GM12892 (cell line): ENCODE measurements around the gene RNF32.

Experiments used
- DNase-seq: peaks from one replicate; pipeline ENCODE4 v3.0.0; 2011; ENCODE audit not compliant: insufficient read length
- FAIRE-seq: peaks from 2 replicates; lab custom pipeline; 2011; peaks lifted over from hg19 to GRCh38; lab: Jason Lieb, UNC
- POLR2A ChIP-seq: IDR thresholded peaks from 2 replicates; pipeline ENCODE4 v1.6.1; 2011; ENCODE audit warnings: low read depth, low read length, control low read depth
- POLR2AphosphoS5 ChIP-seq: IDR thresholded peaks from 2 replicates; pipeline ENCODE4 v1.6.1; 2011; ENCODE audit warnings: low read depth, low read length, control low read depth
- TAF1 ChIP-seq: IDR thresholded peaks from 2 replicates; pipeline ENCODE4 v1.6.1; 2011; ENCODE audit warnings: low read depth, mild to moderate bottlenecking, control low read depth, low read length, borderline replicate concordance

RNF32 gene

DNA sequence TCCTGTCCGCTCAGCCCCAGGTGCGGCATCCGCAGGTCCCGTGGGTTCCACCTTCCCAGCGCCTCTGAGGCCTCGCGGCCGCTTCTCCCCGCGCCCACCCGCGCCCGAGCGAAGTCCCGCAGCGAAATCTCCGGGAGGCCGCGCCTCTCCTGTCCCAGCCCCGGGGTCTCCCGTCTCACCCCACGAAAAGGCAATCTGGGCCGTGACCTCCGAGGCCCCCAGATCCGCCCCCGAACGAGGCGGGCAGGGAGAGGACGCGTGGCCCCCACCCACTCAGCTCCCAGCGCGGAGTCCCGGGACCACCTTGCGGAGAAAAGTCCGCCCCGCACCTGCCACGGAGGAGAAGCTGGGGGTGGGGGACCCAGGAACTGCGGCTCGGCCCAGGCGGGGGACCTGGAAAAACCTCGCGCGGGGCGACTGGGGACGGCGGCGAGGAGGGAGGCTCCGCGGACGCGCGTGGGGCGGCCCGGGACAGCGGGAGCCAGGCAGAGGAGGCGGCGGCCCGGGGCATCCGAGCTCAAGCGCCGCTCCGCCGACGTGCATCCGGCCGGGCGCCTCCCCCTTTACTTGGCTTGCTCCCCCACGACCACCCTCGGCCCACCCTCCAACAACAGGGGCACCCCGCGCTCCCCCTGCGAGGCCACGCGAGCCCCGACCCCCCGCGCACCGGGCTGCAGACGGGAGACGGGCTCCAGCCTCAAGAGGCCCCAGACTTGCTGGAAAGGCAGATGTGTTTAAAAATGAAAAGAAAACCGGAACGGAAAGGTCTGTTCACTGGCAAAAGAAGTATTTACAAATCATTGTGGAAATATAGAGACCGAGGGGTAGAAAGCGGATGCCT is 33.0 kb upstream of the RNF32 start:
- TF ChIP-seq TAF1 (no peak), POLR2A (no peak), POLR2AphosphoS5 (no peak)
- no peak for DNase-seq
- no peak for FAIRE-seq

DNA sequence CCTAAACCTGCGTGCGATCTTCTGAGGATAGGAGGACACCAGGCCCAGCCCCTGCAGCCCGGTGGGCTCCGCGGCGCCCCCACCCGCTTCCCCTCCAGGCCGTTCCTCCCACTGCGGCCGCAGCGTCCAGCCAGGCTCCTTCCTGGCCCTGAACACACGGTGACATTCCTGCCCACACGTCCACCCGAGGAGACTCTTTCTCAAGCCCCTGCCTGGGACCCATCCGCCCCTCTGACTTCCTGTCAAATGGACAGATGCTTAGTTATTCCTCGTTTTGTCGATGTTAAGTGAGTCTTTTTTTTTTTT is 32.4 kb upstream of the RNF32 start:
- FAIRE-seq (no peak), DNase-seq (no peak)
- no peak for TF ChIP-seq POLR2AphosphoS5
- no peak for TF ChIP-seq TAF1

DNA sequence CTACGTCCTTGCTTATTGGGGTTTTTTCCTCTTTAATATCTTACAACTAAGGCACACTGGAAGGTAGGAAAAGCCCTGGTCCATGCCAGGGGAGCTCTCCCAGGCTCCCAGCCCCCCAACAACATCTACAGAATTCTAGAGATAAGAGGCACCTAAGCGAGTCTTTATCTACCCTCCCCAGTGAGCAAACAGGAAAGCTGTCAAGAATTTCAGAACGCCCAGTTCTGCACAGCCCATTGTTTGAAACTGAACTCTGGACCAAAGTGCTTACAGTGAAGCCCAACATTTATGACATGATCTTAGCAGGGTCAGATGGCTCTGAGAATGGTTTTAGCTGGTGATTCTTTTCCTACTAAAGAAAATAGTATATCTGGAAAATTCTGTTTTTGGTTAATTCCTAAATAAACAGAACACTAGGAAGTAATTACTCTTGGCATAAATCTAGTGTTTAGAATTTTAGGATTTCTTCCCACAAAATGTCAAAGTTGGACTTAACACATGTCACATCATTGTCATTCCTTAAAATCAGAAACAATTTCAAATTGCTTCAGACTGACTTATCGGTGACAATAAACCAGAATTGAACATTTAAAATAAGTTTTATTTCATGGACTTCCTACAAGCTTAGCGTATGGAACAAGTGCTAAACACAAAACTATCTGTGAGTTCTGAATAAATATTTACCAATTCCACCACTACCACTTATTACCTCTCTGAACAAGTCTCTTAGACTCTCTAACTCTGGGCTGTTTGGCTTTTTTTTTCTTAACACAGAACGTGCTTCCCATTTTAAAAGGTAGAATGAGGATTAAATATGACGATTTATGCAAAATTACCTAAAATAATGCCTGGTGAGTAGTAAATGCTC is 31.3 kb upstream of the RNF32 start:
- TF ChIP-seq POLR2AphosphoS5 (no peak), POLR2A (no peak), TAF1 (no peak)
- no peak for FAIRE-seq
- no peak for DNase-seq

DNA sequence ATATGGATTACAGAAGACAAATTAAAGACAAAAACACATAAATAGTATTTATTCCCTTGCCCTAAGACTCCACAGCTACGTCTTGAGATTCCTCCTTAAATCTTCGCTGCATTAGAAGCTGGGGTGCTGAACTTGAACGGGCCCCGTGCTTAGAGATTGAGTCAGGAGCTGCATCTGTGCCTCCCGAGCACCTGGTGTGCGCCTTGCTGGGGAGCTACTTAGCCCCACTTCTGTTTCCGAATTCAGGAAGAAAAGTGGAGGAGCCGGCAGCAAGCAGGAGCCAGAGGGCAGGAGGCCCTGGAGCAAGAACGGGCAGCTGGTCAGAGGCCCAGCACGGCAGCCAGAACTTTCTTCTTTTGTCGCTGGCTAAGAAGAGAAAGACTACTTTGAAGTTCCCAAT is 30.4 kb upstream of the RNF32 start:
- TF ChIP-seq POLR2A (no peak), TAF1 (no peak), POLR2AphosphoS5 (no peak)
- FAIRE-seq (no peak), DNase-seq (no peak)

DNA sequence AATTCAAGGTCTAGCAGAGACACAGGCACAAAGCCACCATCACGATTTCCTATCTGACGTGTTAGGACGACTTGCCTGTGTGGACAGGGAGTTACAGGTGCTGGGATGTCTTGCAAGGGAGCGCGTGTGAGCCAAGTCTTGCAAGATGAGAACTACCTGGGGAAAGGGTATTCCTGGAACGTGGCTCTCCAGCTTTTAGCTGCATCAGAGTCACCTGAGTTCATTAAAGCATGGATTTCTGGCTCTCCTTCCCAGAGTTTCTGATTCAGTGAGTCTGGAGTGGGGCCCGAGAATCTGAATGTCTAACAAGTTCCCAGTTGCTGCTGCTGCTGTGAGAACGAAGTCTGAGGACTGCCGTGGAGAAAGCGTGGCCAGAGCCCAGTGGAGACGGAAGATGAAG is 30.0 kb upstream of the RNF32 start:
- TF ChIP-seq POLR2AphosphoS5 = no peak
- no peak for TF ChIP-seq POLR2A
- FAIRE-seq = no peak
- DNase-seq = no peak

DNA sequence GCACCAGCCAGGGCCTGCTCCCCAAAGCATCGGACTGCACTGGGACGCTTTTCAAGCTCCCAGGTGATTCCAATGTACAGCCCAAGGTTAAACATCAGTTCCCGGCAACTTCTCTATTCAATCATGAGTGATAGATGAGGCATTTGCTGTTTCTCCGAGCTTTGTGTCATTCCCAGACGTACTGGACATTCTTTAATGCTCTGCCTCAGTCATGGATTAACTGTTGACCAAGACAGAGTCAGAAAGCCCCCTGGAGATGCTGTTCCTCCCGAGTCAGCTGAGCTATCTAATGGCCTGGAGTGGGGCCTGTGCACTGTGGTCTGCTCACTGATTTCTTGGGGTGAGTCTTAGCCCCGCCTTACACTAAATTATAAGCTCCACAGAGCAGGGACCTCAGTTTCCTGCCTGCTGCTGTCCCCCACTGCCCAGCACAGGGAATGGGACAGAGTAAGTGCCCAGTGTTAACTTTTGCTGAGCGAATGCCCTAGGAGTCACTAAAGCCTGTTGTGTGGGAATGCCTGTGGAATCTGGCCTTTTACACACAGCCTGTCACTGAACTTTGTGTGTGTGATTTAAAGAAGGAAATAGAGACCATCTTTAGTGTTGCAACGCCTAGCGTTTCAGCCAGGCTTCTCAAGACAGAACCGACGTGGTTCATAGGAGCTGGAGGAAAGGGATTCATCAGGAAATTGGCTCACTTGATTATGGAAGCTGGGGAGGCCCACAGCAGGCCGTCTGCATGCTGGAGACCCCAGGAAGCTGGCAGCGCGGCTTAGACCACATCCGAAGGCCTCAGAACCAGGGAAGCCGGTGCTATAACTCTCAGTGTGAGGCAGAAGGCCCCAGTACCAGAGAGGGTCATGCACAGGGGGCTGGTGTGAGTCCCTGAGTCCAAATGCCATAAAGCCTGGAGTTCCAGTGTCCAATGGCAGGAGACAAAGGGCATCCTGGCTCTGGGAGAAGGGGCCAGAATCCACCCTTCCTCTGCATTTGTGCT is 29.3 kb upstream of the RNF32 start:
- DNase-seq (no peak), FAIRE-seq (no peak)
- TF ChIP-seq TAF1 (no peak), POLR2AphosphoS5 (no peak), POLR2A (no peak)

DNA sequence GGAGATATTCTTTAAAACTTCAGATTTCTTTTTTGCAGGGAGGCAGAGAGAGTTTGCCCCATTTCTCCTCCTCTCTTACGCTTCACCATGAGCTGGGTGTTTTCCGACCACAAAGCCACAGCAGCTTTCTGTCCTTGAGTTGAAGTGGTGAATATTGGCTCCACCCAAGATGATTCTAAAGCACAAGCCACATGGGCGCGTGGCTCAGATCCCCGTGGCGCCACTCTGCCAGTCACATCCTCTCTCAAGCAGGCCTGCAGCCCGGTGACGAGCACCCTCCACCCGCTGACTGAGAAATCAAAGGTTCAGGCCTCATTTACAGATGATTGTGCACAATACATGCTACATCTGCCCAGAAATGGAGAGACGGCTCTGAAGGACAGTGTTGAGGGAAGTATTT is 27.6 kb upstream of the RNF32 start:
- DNase-seq (no peak), FAIRE-seq (no peak)
- TF ChIP-seq POLR2A = no peak
- no peak for TF ChIP-seq TAF1
- TF ChIP-seq POLR2AphosphoS5 = no peak

DNA sequence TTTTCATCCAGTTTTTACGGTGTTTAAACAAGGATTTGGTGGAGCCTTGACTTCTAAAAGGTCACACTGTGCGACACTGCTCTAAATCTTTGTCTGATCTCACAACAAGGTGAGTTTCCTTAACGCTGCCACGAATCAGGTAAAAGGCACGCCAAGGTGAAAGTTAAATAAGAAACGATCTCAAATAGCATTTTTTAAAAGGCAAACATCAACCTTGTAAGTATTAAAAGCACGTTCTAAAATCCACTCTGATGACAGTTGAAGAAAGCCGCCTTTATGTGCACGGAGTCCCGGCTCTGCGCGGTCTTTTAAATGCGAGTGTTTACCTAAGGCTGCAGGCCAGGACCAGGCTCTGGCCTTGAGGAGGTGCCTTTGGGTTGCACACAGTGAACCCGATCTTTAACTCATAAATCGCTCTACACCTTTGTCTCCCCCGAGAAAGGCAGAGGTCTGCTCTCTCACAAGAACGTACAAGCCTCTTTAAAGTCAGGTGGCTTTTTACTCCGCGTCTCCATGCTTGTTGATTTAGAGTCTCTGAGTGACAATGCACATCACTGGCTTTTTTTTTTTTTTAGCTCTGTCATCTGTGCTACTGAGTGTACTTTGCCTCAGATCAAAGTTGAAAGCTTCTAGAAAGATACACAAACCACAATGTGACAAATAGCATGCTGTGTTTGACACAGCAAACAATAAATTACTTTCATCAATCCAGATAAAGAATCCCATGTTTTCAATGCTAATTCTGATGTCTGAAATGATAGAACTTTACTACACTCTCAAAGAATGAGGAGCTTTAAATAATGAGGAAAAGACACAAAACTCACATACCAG is 25.9 kb upstream of the RNF32 start:
- DNase-seq (no peak), FAIRE-seq (no peak)
- TF ChIP-seq POLR2AphosphoS5 (no peak), POLR2A (no peak), TAF1 (no peak)

DNA sequence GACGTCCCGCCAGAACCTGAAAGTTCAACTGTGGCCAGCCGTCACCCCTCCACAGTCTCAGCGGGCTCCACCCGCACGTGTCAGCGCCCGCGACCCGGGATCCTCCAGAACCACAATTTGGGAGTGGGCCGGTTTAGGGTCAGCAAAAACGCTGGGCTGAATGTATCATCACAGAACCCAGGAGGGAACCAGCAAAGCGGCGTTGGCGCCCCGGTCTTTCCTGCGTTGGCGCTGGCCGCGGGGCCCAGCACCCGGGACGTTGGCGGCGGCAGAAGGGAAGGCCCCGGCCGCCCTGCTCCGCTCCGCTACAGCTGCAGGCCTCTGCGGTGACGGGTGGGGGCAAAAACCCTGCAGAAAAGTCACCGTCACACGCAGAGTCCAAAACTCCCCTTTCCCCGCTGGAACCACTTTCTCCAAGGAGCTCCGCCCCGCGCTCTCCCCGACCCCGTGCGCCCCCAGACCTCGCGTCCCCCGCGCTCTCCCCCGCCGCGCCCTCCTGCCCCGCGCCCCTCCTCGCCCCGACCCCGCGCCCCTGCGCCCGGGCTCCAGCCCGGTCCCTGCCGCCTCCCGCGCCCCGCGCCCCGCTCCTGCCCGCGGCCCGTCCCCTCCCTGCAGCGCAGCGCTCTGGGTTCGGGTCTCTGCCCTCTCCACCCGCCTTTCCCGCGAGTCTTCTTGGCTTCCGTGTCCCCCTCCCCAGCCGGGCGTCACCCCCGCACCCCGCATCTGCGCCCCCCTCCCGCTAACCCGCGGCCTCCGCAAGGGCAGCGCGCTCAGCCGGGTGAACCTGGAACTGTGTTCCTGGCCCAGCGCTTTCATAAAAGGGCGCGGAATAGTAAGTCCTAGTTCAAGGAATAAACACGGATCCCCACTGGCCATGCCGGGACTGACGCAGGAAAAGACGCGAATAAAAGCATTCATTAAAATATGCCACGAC is 24.0 kb upstream of the RNF32 start:
- TF ChIP-seq POLR2A (no peak), POLR2AphosphoS5 (no peak), TAF1 (no peak)
- DNase-seq = no peak
- FAIRE-seq = no peak

DNA sequence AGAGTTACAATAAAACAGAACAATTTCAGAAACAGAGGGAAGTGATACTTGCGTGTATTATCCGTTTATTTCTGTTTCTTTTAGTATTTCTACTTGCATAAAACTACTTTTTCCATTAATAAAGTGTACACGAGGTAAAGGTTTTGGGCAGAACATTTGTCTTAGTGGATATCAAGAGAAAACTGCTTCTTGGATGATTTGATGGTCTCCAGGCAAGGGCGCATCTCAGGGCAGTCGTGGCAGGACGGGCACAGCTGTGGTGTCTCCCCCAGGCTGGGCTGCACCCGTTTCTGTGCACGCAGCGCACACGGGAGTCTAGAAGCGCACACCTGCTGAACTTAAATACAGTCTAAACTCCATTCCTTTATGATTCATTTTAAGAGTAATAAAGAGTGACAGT is 23.4 kb upstream of the RNF32 start:
- no peak for TF ChIP-seq POLR2A
- no peak for TF ChIP-seq POLR2AphosphoS5
- TF ChIP-seq TAF1 = no peak
- no peak for FAIRE-seq

More for the DNA sequence above, 23.4 kb upstream of the RNF32 start:
- DNase-seq = no peak
